GM12873 (cell line): Measurements from ENCODE around the gene NEK6.

Source experiments
- TF ChIP-seq, protein P1 (sequence below): IDR thresholded peaks from 2 replicates; pipeline ENCODE4 v1.5.1; 2012; ENCODE audit warnings: low read depth, mild to moderate bottlenecking, moderate library complexity, low read length, control low read depth; ENCODE audit not compliant: insufficient read depth; ENCODE audit errors: missing control alignments

Gene NEK6

DNA sequence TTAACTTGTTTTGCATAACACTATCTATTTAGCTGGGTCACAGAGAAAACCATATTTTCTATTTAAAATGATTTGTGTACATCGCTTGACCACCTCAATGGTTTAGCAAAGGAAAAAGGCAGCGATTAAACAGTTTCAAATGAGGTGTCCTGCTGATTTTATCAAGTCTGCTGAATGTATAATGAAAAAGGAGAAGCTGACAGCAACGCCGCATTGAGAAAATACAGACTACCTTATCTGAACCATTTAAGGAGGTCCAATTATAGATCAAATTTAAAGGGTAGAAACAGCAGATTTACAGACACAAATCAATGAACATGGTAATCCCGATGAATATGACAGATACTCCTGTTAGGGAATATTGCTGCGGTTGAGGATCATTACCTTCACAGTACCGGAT is 127.9 kb downstream of the NEK6 start:
- TF ChIP-seq, protein P1, sequence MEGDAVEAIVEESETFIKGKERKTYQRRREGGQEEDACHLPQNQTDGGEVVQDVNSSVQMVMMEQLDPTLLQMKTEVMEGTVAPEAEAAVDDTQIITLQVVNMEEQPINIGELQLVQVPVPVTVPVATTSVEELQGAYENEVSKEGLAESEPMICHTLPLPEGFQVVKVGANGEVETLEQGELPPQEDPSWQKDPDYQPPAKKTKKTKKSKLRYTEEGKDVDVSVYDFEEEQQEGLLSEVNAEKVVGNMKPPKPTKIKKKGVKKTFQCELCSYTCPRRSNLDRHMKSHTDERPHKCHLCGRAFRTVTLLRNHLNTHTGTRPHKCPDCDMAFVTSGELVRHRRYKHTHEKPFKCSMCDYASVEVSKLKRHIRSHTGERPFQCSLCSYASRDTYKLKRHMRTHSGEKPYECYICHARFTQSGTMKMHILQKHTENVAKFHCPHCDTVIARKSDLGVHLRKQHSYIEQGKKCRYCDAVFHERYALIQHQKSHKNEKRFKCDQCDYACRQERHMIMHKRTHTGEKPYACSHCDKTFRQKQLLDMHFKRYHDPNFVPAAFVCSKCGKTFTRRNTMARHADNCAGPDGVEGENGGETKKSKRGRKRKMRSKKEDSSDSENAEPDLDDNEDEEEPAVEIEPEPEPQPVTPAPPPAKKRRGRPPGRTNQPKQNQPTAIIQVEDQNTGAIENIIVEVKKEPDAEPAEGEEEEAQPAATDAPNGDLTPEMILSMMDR, result no peak

DNA sequence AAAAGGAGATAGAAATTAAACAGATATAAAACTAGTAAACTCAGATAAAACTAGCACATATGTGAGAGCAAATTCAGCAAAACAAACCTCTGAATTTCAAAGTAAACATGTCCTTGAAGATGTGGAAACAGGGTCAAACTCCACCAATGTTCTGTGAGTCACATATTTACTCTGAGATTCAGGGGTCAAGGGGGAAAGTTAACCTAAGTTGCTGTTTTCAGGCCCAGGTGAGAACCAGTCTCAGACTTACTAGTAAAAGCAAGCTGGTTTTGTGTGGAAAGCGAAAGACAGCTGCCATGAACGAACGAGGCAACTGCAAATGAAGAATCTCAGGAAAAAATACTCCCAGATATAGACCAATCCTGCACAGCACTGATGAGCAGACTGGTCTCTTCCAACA is 128.5 kb downstream of the NEK6 start:
- TF ChIP-seq, protein P1, result no peak

DNA sequence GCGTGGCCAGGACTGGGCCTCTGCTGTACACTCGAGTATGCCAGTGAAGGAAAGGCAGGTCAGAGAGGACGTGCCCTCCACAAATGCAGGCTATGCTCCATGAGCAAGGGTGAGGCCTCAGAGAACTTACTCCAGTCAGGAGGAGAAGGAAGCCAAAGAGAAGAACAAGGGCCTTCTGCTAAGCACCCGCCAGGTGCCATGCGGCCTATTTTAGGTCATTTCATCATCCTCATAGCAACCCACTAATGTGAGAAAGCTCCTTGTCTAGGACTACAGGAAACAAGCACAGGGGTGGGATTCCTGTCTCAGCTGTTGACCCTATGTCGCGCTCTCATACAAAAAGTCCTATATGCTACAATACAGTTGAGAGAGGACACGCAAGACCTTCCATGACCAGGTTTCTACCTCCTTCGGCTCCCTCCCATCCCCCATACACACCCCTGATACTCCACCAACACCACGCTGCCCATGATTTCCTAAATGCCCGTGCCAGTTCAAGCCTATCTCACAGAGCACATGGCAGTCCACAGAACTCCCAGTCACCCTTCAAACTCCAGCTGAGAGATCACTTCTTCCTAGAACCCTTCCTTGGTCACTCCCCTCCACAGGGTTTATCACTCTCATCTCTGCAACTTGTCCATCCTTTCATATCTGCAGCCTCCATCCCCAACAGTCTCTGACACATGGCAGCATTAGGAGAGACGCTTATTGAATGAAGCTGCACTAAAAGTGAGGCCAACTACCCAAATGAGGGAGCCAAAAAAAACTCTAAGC is 130.7 kb downstream of the NEK6 start:
- TF ChIP-seq, protein P1, result no peak

DNA sequence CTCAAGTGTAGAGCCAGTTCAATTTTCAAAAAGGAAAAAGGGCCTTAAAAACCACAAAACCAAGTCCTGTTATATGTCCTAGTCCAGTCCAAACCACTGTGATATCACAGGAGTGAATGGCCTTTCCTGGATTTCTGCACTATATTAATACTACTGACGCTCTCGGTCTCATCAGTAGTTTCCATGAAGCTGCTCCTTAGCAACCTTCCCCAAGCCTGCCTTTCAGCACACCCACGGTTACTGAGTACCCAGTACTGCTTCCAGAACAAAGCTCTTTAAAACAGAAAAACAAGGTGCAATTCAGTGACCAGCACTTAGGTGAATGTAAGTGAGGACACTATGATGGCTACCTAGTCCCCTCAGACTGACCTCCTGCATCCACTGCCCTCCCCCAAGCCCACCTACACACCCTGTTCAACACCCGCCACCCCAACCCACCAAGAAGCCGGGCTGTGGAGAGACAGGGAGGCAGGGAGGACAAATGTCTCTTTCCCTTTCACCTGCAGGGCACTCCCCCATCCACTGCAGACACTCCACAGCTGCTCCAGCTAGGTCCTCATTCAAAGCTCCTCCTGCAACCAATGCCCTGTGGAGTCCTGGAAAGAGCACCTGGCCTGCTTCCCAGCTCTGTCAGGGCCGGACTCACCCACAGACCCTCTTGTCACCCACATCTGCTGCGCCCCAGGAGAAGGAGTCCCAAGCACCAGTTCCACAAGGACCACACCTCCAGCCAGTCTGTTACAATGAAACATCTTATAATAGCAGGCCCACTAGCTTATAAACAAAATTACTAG is 131.6 kb downstream of the NEK6 start:
- TF ChIP-seq, protein P1, result no peak

DNA sequence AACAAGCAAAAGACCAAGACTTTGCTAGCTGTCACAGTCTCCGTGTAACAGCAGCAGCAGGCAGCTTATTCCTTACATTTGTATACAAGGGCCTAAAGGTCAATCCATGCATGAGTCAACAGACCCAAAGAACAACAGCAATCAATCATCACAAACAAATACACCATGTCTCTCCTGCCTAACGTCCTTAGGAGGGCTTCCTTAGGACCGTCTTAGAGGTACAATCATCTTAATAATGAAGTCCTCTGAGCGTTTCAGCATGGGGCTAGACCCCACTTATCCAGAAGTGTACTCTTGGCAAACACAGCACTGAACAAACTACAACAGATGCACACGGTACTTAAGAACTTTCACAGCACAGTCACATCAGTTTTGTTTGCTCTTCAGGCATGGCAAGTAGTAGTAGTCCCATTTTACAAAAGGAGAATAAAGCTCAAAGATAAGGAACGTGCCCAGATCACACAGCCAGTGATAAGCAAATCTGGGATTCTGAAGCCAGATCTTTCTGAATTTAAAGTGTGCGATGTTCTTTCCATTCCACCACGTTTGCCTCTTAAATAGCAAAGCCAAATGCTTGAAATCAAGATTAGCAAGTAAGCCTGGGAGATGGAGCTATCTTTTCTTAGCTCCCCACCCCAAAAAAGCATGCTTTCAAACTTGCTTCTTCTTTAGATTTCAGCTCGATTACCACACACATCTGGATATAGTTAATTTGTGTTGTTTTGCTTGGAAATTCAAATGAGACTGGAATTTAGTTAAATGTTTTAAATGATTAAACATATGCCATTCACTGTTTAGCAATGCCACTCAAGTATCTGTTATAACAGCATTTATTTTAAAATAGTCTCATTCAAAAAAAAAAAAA is 133.3 kb downstream of the NEK6 start:
- TF ChIP-seq, protein P1, result no peak

DNA sequence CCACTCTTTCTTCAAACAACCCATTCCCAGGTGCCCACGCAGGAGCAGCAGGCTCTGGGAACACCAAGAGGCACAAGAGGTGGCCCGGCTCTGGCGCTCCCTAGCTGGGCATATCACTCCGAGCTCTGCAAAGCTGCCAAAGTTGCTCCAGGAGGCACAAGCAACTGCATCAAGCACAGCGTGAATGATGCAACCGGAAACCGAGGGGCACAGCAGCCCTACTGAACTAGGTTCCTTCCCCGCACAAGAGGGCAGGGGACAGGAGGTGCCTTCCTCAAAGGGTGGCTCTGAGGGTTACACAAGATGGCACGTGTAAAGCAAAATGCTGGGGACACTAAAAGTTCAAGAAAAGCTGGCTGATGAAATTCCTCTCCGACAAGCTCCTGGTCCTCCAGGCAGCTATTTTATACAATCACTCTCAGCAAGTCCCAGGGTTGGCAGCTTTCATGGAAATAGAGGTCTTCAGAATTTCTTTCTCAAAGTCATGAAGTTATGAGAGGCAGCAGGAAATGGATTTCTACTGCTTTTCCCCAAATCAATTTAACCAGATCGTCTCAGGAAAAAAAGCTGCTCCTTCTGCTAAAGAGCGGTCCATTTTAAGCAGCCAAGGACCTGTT is 134.6 kb downstream of the NEK6 start:
- TF ChIP-seq, protein P1, result no peak
